ENCODE results near the gene TBC1D23. TPM values are rescaled to one million over a fixed set of nuclear protein-coding genes. Genes with fewer than 3 reads are reported as not detected.
A peak's percentile ranks its signal among the peaks of the same experiment; 100 is the strongest.
"Not testable (repeated sequence)": the region's sequence is repeated elsewhere in the genome, so short reads cannot be mapped to it uniquely, and the experiment has no call there.

TBC1D23 gene
- total RNA-seq, 1 experiment from 2014 or later: 9.4 TPM

DNA sequence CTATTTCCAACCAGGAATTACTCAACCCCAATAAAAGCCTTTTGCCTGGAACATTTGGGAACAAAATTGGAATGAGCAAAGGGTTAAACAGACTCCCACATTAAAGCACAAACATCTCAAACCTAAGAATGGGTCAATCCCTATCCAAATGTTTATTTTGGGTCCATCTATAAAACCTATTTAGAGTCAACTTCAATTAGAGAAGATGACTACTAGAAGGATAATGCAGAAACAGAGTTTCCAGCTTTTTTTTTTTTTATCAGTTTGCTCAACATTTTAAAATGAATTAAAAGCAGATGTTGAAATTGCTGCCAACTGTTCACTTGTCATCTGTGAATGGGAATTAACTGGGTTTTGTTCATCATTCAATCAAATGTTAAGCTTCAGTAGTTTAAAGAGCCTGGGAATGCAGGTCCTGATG lies 4.1 kb upstream of the TBC1D23 start:
- no peak for DNase-seq (ENCODE audit: low spot score)

DNA sequence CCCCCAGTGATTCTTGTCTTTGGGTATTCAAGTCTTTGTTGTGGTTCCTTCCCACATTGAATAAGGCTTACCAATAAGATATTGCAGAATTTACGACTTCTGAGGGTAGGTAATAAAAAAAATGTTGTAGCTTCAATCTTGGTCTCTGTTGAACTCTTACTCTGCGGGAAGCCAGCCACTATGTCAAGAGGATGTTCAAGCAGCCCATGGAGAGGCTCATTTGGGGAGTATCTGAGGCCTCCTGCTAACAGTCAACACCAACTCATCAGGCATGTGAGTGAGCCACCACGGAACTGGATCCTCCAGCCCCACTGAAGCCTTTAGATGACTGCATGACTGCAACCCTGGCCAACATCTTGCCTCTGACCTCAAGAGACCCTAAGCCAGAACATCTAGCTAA lies 3.2 kb upstream of the TBC1D23 start:
- DNase-seq (ENCODE audit: low spot score): no peak

DNA sequence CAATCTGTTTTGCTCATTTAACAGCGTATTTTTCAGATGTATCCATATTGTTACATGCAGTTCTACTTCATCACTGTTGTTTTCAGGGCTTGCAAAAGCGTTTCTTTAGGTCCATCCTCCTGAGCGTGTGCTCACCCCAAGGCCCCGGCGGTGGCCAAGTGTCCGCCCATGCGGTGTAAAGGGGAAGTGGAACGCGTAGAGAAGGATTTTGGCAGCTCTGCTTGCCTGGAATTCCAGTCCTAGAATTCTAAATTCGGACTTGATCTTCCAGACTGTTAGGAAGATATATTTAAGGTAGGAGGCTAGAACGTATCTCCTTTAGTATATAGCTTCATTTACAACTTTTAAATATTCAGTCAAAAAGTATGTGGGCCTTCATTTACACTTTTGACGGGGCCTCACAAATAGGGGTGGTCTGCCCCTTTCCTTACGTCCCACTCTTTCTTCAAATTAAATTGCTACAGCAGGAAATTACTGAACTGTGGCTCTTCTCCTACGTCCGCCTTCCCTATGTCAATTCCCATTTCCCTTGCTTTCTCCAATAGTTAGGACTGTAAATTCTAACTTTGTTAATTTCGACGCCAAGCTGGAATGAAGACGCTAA lies 609 bp upstream of the TBC1D23 start:
- DNase-seq (ENCODE audit: low spot score): peak; percentile 52

DNA sequence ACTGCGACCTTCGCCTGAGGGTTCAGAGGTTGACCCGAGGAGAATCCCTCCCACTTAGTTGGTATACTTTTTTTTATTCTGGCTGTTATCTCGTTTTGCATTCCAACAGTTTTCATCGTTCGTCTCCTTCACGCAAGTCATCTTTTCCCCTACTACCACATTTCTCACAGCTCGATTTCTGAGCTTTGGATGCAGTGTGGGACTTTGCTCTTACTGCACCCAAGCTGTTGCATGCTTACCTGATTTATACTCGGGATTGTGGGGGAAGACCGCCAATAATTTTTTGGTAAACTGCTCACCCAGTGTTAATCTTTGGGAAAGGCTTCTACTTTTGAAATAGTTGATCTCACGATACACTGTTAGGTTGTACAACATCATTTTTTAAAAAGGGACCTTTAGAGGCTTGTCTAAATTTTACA lies 702 bp downstream of the TBC1D23 start:
- no peak for DNase-seq (ENCODE audit: low spot score)

DNA sequence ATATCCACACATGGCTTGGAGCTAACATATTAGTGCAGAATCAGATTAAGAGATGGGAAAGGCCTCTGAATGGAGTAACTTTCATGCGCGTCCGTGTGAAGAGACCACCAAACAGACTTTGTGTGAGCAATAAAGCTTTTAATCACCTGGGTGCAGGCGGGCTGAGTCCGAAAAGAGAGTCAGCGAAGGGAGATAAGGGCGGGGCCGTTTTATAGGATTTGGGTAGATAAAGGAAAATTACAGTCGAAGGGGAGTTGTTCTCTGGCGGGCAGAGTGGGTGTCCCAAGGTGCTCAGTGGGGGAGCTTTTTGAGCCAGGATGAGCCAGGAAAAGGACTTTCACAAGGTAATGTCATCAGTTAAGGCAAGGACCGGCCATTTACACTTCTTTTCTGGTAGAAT lies 2.1 kb downstream of the TBC1D23 start:
- not testable (repeated sequence) for DNase-seq (ENCODE audit: low spot score)

DNA sequence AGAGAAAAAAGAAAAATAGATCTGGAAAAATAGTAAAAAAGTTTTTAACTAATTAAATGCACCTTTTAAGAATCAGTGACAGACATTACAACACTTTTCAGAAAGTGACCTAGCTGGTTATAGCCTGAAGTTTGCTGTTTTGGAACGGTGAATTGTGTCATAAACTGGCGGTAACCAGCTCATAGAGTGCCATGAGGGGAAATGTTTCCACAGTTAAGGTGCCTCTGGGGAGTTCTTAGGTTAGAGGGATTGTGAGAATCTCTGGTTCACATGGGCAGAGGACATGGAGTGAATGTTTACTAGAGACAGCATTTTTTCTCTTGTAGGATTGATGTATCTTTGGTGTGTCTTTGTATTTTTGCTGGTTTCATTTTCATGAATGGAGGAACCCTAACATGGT lies 2.8 kb downstream of the TBC1D23 start:
- no peak for DNase-seq (ENCODE audit: low spot score)

DNA sequence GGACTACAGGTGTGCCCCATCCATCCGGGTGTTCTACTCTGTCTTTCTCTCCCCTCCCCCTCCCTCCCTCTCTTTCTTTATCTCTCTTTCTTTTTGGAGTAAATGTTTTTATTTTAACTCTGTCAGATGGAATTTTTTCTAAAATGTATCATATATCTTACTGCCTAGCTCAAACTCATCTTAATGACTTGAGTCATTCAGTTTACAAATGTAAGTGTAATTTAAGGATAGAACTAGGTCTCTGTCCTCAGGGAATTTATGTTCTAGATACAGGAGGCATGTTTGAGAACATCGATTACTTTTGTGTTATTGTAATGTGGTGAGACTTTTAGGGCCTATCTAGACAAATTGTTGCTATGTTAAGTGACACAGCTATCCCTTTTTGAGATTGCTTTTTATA lies 3.5 kb downstream of the TBC1D23 start:
- DNase-seq (ENCODE audit: low spot score): no peak

DNA sequence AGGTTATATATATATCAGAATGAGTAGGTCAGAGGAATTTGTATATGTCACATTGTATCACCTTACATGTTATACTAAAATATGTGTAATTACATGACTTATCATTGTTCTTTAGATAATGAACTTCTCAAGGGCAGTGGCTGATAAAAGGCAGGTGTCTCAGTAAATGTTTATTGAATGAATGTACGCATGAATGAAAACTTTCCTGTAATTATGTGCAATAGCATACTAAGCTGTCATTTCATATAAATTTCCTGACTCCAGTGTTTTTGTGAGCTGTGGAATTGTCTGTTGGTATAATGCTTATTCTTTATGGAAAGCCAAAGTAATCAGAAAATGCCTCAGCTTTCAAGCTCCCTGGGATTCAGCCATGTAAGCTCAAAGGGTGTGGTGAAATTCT lies 4.2 kb downstream of the TBC1D23 start:
- no peak for DNase-seq (ENCODE audit: low spot score)

DNA sequence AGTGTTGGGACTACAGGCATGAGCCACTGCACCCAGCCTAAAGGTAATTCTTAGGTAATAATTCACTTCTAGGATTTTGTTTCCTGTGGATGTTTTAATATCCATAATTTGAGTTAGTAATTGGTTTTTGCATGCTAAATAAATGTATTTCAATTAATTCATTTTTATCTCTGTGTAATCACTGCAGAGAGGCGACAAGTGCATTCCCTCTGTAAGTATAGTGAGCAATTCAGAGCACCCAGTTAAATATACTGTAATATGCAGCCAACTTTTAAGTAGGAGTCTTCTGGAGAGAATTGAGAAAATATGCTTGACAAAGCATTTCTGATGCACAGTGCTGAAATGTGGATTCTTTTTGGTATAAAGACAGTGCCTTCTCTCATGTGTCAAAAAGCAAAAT lies 5.7 kb downstream of the TBC1D23 start:
- no peak for DNase-seq (ENCODE audit: low spot score)

DNA sequence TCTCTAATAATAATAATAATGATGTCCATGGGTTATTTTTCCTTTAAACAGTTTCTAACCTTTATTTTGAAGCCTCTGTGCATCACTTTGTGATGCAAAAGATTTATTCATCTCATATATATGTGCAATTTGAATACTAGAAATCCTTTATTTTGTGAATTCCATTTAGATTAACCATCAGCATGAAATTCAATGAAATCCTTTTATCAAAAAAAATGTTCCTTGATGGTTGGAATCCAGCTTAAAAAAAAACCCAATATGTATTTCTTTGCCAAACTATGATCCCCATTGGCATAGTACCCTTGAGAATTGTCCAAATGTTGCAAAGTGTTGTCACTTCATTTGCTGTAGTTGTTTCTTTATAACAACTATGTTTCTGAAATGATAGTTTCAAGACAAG lies 7.4 kb downstream of the TBC1D23 start:
- DNase-seq (ENCODE audit: low spot score): no peak

DNA sequence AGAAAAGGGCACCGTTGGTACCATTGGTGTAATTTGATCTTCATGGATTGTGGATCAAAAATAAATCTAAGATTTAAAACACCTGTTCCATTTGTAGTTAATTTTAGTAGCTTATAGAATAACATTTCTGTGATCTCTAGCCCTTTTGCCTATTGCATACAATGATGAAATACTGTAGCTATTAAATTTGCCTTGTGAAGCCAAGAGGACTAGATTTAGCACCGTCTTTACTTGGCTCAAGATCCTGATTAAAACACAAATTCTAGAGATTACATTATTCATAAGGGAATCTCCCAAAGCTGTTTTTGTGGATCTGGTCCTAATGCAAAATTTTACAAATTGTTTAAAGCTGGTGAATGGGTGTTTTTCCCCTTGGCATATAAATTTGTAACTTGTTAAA lies 8.2 kb downstream of the TBC1D23 start:
- no peak for DNase-seq (ENCODE audit: low spot score)

DNA sequence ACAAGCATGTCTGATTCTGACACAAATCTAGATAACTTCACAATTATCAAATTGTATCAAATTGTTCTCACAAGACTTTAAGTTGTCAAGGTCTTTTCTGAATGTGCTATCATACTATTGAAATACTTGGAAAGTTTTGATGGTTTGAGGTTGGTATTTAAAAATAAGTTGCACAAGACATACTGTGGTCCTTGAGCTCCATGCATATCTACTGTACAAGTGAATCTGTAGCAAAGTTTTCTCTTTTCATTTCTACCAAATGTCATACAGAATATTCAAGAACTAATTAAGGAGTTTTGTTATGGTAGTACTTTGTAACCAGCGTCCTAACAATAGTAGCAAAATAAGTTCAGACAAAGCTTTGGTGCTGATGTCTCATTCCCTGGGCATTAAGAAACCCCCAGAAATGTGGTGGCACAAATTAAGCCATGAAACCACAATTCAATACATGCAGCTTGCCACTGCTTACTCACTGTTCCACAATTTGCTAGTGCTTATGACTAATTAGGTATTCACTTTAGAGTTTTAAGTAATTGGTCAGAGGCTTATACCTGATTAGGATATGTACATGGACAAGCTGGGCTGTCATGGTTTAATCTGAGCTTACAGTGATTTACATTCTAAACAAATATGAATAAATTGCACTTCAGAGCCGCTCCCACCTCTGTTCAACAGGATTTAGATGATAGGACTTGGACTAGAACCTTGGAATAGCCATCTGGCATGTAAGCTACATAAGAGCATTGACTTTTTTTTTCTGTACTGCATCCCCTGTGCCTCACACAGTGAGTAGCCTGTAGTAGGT lies 8.8 kb downstream of the TBC1D23 start:
- DNase-seq (ENCODE audit: low spot score): no peak

DNA sequence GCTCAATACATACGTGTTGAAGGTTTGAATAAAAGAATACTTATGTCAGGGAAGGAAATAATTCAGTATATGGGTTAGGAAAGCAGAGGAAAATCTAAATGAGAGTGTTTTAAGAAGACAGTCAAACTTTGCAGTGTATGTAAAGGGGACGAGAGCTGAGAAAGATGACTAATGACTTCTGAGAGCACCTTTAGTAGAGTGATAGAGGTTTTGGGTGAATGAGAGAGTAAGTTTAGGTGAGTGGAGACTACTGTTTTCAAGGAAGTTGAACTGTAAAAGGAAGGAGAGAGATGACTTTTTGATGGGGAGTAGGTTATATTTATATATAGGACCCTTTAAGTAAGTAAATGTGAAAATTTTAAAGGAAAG lies 9.4 kb downstream of the TBC1D23 start:
- DNase-seq (ENCODE audit: low spot score): no peak

DNA sequence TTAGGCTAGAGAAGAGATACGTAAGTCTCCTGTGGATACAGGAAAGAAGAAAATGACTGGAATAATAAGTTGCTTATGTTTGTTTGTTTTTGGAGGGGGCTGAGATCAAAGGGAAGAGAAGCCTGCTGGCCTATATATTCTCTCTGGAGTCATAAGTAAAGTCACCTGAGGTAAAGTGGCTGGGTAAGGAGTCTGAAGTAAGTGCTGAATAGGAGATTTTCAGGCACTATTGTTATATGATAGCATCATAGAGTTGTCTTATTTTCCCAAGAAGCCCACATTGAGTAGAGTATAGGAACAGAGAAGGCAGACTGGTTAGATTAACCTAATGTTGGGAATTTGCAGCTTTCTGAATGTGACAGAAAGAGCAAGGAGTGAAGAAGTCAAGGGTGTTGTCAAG lies 10.7 kb downstream of the TBC1D23 start:
- no peak for DNase-seq (ENCODE audit: low spot score)

DNA sequence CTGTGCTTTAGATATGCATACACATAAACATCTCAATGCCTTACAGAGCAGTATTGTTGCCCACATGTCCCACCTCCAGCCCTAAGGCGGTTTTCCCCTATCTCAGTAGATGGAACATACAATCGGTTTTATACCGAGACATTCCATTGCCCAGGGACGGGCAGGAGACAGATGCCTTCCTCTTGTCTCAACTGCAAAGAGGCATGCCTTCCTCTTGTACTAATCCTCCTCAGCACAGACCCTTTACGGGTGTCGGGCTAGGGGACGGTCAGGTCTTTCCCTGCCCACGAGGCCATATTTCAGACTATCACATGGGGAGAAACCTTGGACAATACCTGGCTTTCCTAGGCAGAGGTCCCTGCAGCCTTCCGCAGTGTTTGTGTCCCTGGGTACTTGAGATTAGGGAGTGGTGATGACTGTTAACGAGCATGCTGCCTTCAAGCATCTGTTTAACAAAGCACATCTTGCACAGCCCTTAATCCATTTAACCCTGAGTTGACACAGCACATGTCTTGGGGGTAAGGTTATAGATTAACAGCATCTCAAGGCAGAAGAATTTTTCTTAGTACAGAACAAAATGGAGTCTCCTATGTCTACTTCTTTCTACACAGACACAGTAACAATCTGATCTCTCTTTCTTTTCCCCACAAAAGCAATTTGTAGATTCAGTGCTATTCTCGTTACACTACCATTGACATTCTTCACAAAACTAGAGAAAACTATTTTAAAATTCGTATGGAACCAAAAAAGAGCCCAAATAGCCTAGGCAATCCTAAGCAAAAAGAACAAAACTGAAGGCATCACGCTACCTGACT lies 12.2 kb downstream of the TBC1D23 start:
- not testable (repeated sequence) for DNase-seq (ENCODE audit: low spot score)

DNA sequence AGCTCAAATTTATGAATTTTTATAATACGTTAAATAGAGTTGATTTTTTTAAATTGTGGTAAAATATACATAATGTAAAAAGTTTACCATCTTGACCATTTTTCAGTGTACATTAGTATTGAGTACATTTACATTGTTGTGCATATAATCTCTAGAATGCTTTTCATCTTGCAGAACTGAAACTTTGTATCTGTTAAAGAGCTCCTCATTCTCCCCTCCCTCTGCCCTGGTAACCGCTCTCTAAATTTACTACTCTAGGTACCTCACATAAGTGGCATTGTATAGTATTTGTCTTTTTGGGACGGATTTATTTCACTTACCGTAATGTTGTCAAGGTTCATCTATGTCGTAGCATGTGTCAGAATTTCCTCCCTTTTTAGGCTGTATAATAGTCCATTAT lies 13.6 kb downstream of the TBC1D23 start:
- DNase-seq (ENCODE audit: low spot score): no peak

DNA sequence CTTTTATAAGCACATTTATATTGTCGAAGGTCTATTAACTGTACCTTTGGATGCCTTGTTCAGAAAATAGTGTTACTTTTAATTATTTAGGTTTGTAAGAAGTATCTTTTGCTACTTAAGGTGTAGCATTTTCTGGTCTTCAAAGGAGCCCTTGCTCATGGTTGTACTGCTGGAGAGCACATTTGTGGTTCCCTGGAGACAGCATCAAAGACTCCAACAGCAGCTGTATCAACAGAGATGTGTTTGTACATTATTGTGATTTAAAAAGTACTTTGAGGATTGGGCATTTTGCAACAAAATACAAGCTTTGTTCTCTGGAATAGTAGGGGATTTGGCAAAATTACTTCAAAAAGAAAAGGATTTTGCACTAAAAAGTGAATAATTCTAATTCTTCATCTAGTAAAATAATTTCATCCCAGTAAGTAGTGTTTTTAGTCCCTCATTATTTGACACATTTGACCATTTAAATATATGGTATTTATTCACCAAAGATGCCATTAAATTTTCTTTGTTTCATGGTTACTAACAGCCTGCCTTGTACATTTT lies 16.5 kb downstream of the TBC1D23 start:
- DNase-seq (ENCODE audit: low spot score): no peak

DNA sequence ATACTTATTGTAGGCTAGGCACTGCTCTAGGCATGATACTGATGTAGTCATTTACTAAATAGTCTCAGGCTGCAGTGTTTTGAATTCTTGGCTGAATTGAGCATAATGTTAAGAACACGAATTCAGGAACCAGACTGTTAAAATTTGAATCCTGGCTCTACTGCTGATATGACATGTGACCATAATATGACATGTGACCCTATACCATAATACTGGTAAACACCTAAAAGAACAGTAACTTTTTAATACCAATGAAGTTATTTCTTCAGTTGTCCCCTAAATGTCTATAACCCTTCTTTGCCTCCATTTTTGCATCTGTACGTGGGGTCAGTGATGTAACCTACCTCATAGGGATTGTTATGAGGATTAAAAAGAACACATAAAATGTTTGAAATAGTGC lies 18.1 kb downstream of the TBC1D23 start:
- no peak for DNase-seq (ENCODE audit: low spot score)

DNA sequence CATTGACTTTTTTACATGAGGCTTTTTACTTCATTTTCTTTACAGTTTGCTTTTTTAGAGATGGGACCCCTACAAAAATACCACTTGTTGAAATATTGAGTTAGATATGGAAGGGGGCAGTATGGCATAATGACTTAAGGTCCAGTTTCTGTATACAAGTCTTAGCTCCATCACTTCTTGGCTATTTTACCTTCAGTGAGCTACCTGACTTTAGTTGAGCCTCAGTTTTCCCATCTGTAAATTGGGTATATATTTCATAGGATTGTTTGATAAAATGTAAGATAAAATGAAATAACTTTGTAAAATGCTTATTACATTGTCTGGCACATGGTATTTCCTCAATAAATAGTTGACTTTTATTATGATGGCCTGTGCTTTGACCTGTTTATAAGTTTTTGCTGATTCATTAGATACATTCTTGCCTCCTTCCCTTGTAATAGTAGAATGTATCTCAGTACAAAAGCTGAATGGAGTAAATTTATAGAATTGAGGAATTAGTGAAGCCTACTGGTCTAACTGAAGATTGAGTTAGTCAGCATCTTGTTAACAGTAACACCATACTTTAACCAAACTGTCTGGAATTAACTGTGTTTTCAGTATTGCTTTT lies 27.6 kb downstream of the TBC1D23 start:
- DNase-seq (ENCODE audit: low spot score): no peak

DNA sequence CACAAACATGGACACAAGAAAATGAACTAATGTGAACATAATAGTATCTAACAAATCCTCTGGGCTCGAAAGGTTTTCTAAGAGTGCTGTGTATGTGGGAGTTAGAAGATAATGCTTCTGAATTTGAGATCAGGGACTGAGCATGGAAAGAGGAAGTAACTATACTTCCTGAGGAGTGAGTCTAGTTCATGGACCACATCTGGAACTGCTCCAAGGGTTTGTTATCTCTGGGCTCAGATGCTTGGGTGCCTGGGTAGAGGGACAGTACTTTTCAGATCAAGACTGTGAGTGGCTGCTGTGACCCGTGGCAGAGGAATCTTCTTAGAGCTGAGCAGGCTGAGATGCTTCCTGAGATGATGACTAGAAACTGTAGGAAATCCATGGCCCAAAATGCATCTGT lies 28.5 kb downstream of the TBC1D23 start:
- DNase-seq (ENCODE audit: low spot score): no peak

DNA sequence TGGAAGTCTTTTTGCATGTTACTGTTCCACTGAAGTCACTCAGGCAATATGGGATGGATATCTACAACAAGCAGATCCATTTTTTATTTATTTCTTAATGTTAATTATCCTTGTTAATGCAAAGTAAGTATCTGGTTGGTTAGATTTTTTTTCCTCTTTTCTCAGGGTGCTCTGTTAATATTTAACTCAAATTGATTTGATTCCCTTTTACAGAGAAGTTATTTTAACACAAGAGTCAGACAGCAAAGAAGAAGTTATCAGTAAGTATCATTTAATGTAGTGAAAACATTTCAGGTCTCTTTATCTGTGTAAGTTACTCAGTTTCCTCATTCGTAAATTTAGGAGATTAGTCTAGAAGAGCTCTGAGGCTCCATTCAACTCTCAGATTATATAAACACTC lies 34.3 kb downstream of the TBC1D23 start:
- no peak for DNase-seq (ENCODE audit: low spot score)

DNA sequence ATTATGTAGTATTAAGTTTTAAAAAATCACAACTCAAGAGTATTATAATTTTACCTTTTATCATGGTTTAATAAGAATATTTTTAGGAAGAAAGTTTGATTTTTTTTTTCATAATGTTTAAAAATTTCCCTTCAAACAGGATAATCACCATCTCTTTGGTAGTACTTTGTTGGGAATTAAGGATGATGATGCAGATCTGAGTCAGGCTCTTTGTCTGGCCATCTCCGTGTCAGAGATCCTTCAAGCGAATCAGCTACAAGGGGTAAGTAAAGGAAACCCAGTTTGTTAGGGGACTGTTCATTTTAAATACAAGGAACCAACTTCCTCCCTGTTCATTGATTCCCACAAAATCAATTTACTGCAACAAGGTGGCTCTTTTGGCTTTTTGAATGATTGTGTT lies 37.0 kb downstream of the TBC1D23 start:
- DNase-seq (ENCODE audit: low spot score): no peak

Measured in HT-29 (cell line).